ENCODE data around the gene THADA.
A peak's percentile ranks its signal among the peaks of the same experiment; 100 is the strongest.
"Not testable (repeated sequence)": the region's sequence is repeated elsewhere in the genome, so short reads cannot be mapped to it uniquely, and the experiment has no call there.

Gene THADA

GRCh38 chr2:43302961-43303494 is 292.8 kb downstream of the THADA start:
- DNase-seq (ENCODE audit: low read depth) = no peak

GRCh38 chr2:43302182-43302960 is 293.5 kb downstream of the THADA start:
- DNase-seq (ENCODE audit: low read depth) = no peak

GRCh38 chr2:43300781-43301583 is 294.9 kb downstream of the THADA start:
- no peak for DNase-seq (ENCODE audit: low read depth)

DNA sequence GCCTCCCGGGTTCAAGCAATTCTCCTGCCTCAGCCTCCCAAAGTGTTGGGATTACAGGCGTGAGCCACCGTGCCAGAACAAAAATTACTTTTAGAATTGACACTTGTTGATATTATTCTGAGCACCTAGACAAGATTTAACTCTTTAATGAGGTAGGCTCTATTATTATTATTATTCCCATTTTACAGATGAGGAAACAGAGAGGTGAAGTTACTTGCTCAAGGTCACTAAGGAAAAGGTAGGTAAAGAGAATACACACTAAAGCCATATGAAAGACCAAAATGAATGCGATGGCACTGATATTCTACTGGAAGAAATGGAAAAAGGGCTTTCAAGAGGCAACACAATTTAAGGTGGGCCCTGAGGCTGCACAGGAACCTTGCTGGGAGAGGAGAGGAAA is 295.6 kb downstream of the THADA start:
- no peak for DNase-seq (ENCODE audit: low read depth)

DNA sequence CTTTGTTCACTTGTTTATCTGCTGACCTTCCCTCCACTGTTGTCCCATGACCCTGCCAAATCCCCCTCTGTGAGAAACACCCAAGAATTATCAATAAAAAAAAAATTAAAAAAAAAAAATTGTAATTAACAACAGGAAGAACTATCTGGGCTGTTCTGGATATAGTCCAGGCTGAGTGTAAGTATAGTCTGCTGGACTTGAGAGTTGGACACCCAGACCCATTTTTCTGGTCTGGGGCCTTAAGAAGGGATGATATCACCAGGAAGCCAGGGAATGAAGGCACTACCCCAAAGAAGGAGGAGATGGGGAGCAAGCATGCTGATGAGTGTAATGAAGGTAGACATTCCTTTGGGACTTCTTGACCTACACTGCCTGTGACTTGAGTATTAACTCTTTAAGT is 297.3 kb downstream of the THADA start:
- no peak for DNase-seq (ENCODE audit: low read depth)

DNA sequence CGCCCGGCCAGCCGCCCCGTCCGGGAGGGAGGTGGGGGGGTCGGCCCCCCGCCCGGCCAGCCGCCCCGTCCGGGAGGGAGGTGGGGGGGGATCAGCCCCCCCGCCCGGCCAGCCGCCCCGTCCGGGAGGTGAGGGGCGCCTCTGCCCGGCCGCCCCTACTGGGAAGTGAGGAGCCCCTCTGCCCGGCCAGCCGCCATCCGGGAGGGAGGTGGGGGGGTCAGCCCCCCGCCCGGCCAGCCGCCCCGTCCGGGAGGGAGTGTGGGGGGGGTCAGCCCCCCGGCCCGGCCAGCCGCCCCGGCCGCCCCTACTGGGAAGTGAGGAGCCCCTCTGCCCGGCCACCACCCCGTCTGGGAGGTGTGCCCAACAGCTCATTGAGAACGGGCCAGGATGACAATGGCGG is 298.1 kb downstream of the THADA start:
- DNase-seq (ENCODE audit: low read depth) = not testable (repeated sequence)

GRCh38 chr2:43294973-43295603 is 300.8 kb downstream of the THADA start:
- DNase-seq (ENCODE audit: low read depth) = no peak

- peak; percentile 94 for DNase-seq (ENCODE audit: low read depth)
Measured at GRCh38 chr2:43293744-43294695, 301.8 kb downstream of the THADA start.

- no peak for DNase-seq (ENCODE audit: low read depth)
Measured at GRCh38 chr2:43292851-43293743, 302.7 kb downstream of the THADA start.

DNA sequence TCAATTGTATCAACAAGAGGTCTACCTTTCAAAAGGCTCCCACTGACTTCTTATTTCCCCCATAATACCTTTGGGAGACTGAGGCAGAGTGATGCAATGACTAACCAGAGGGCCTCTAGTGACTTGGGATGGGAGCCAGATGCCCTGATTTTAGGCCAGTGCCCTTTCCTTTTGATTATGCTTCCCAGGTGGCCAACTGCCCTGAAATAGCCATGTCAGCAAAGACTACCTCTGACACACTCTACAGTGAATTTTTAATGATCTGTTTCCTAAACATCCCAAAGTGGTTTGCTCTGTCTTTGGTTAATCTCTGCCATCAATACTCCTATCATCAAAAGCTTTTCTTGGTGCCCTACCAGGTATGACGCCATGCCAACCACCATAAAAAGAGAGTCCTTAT is 303.5 kb downstream of the THADA start:
- no peak for DNase-seq (ENCODE audit: low read depth)

- DNase-seq (ENCODE audit: low read depth) = no peak
Measured at GRCh38 chr2:43289331-43289730, 306.5 kb downstream of the THADA start.

GRCh38 chr2:43288417-43289305 is 307.2 kb downstream of the THADA start:
- no peak for DNase-seq (ENCODE audit: low read depth)

DNA sequence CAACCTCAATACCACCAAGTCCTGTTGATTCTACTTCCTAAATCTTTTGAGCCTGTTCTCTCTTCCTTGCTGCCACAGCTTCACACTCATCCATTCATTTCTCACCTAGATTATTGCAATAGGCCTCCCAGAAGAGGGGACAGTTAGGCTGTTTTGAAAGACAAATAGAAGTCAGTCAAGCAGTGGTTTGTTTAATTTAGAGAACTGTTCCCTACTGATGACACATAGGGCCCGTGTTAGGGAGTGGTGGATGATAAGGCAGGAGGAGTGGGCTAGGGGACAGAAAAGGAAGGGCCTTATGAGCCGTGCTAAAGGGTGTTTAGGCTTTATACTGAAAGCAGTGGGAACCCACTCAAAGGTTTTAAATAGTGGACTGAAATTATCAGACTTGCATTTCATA is 309.9 kb downstream of the THADA start:
- DNase-seq (ENCODE audit: low read depth) = no peak

DNA sequence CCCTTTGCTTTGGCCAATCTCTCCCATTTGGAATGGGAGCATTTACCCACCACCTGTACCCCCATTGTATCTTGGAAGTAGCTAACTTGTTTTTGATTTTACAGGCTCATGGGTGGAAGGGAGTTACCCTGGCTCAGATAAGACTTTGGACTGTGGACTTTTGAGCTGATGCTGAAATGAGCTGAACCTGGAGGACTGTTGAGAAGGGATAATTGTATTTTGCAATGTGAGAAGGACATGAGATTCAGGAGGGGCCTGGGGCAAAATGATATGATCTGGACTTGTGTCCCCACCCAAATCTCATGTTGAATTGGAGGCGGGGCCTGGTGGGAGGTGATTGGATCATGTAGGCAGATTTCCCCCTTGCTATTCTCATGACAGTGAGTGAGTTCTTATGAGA is 310.9 kb downstream of the THADA start:
- no peak for DNase-seq (ENCODE audit: low read depth)

DNA sequence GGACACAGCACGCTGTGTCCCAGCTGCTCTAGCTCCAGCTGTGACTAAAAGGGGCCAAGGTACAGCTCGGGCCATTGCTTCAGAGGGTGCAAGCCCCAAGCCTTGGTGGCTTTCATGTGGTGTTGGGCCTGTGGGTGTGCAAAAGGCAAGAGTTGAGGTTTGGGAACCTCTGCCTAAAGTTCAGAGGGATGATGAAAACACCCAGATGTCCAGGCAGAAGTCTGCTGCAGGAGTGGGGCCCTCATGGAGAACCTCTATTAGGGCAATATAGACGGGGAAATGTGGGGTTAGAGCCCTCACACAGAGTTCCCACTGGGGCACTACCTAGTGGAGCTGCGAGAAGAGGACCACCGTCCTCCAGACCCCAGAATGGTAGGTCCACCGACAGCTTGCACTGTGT is 311.5 kb downstream of the THADA start:
- DNase-seq (ENCODE audit: low read depth) = not testable (repeated sequence)

- no peak for DNase-seq (ENCODE audit: low read depth)
Measured at GRCh38 chr2:43280994-43281393, 314.8 kb downstream of the THADA start.

- DNase-seq (ENCODE audit: low read depth) = no peak
Measured at GRCh38 chr2:43279317-43279840, 316.5 kb downstream of the THADA start.

DNA sequence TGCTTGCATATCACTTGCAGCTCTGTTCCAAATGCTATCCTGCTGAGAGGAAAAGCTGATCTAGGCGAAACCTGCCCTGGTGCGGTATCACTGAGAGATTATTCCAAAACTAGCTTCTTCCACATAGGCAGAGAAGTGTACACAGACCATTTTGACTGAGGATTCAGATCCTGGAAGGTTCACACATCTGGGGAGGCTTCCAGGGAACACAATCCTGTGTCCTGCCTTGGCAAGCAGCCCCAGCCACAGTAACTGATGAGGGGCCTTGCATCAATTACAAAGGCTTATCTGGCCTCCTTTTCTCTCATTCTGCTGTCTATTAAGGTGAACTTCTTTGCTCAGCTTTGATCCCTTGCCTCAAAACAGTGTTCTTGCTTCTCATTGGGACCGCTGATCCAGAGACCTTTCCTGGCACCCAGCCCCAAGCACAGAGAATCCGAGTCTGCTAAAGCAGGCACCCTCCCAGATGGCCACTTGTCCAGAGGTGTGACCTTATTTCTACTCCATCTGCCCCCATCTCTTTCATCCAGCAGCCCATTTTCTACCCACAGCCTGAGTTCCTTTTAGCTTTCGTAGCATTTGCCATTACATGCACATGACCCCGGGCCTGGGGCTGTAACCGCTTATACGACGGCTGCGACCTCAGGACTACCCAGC is 317.1 kb downstream of the THADA start:
- no peak for DNase-seq (ENCODE audit: low read depth)

- no peak for DNase-seq (ENCODE audit: low read depth)
Measured at GRCh38 chr2:43276962-43277391, 318.9 kb downstream of the THADA start.
